OCI-LY7 (cell line): Measurements from ENCODE around the gene DTX1. TPM values are rescaled to one million over a fixed set of nuclear protein-coding genes. Genes with fewer than 3 reads are reported as not detected.
"Not testable (repeated sequence)": the region's sequence is repeated elsewhere in the genome, so short reads cannot be mapped to it uniquely, and the experiment has no call there.

Experiments
- BruUV-seq: library from RNA; stranded (reverse); fragments of 400-500 nt; replicated peaks from 2 replicates; lab custom pipeline; 2021; lab: Mats Ljungman, UMichigan
- CTCF ChIA-PET: fragments of 300-600 bp; sonication (Branson Sonifier 250); formaldehyde crosslinking; loops from one replicate; lab custom pipeline; 2022; ENCODE audit warnings: antibody characterized with exemption; ENCODE audit not compliant: unreplicated experiment; lab: Charles Lee
- POLR2A ChIA-PET: fragments of 300-600 bp; sonication (Branson Sonifier 250); formaldehyde crosslinking; loops from one replicate; lab custom pipeline; 2022; ENCODE audit warnings: antibody characterized with exemption; lab: Charles Lee
- DNase-seq: peaks from one replicate; pipeline ENCODE4 v3.0.0-alpha.2; 2015; ENCODE audit warnings: low spot score
- H2AFZ ChIP-seq: fragments of 200-600 bp; sonication (generic), shearing (Covaris generic); 2 replicates; pipeline ENCODE4 v1.6.1; 2014; ENCODE audit warnings: mild to moderate bottlenecking, antibody characterized with exemption, low read length, moderate library complexity
- H3K27ac ChIP-seq: fragments of 200-600 bp; sonication (generic); 2 replicates; pipeline ENCODE4 v1.5.1; 2014; ENCODE audit warnings: mixed run types, low read depth, mild to moderate bottlenecking, moderate library complexity, low read length, inconsistent platforms; ENCODE audit not compliant: poor library complexity, severe bottlenecking
- H3K36me3 ChIP-seq: fragments of 200-600 bp; sonication (generic); 2 replicates; pipeline ENCODE4 v1.6.1; 2014; ENCODE audit warnings: mild to moderate bottlenecking, antibody characterized with exemption, low read length, moderate library complexity, mixed read lengths; ENCODE audit not compliant: insufficient read depth
- H3K4me1 ChIP-seq: fragments of 200-600 bp; sonication (generic); 2 replicates; pipeline ENCODE4 v1.5.1; 2014; ENCODE audit warnings: mild to moderate bottlenecking, low read length; ENCODE audit not compliant: insufficient read depth, poor library complexity, severe bottlenecking
- H3K4me2 ChIP-seq: fragments of 200-600 bp; sonication (generic); 2 replicates; pipeline ENCODE4 v1.6.1; 2014; ENCODE audit warnings: mild to moderate bottlenecking, low read length
- H3K4me3 ChIP-seq: fragments of 200-600 bp; sonication (generic); 2 replicates; pipeline ENCODE4 v1.5.1; 2014; ENCODE audit warnings: mild to moderate bottlenecking, low read depth, low read length; ENCODE audit not compliant: poor library complexity, severe bottlenecking
- H3K79me2 ChIP-seq: fragments of 200-600 bp; sonication (generic); 2 replicates; pipeline ENCODE4 v1.6.1; 2016; ENCODE audit warnings: low read depth, mild to moderate bottlenecking, low read length, moderate library complexity, mixed read lengths; ENCODE audit not compliant: insufficient read depth
- H3K9me2 ChIP-seq: fragments of 200-600 bp; sonication (generic); 2 replicates; pipeline ENCODE4 v1.6.1; 2016; ENCODE audit warnings: mild to moderate bottlenecking, low read length, mixed read lengths; ENCODE audit not compliant: insufficient read depth
- H3K9me3 ChIP-seq: fragments of 200-600 bp; sonication (generic); 2 replicates; pipeline ENCODE4 v1.6.1; 2014; ENCODE audit warnings: mild to moderate bottlenecking, mixed run types, low read length, mixed read lengths
- H4K20me1 ChIP-seq: fragments of 200-600 bp; sonication (generic); 2 replicates; pipeline ENCODE4 v1.6.1; 2014; ENCODE audit warnings: mild to moderate bottlenecking, antibody characterized with exemption, low read length, moderate library complexity, mixed read lengths; ENCODE audit not compliant: insufficient read depth
- EZH2phosphoT487 ChIP-seq: fragments of 200-600 bp; sonication (generic); IDR thresholded peaks from 2 replicates; pipeline ENCODE4 v1.6.1; 2018; ENCODE audit warnings: low read depth, borderline replicate concordance, mild to moderate bottlenecking, mixed run types, antibody characterized with exemption, low read length, moderate library complexity, mixed read lengths
- intact Hi-C: fragments of 100-400 bp; cut with micrococcal nuclease; formaldehyde crosslinking; loops from one replicate; pipeline ENCODE4 v1.10.0; 2022; ENCODE audit not compliant: unreplicated experiment
- total RNA-seq, 2 experiments: library from RNA; depleted of rRNA in 1 of 2; stranded (reverse); fragments of >200 nt in 1 of 2; shearing (Covaris generic) in 1 of 2; gene quantifications; 2 replicates each; pipeline ENCODE4 v1.2.3, GENCODE V29; 2014 to 2022
- TF ChIP-seq, protein P1 (sequence below): fragments of 200-600 bp; sonication (generic); conservative IDR thresholded peaks from 2 replicates; pipeline ENCODE4 v1.5.1; 2014; ENCODE audit warnings: mild to moderate bottlenecking, antibody characterized with exemption, low read length, moderate library complexity, mixed read lengths

DTX1 gene
- total RNA-seq, 2 experiments from 2014 or later = 293 to 535 TPM

DNA sequence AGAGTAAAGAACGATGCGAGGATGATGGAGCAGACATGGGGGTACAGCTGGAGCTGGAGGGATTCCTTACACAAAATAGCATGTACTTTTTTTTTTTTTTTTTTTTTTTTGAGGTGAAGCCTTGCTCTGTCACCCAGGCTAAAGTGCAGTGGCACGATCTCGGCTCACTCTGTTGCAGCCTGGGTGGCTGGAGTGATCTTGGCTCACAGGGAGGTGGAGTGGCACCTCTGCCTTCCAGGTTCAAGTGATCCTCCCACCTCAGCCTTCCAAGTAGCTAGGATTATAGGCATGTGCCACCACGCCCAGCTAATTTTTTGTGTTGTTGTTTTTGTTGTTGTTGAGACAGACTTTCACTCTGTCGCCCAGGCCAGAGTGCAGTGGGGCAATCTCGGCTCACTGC, 84.2 kb downstream of the DTX1 start:
- BruUV-seq = no TSS peak

DNA sequence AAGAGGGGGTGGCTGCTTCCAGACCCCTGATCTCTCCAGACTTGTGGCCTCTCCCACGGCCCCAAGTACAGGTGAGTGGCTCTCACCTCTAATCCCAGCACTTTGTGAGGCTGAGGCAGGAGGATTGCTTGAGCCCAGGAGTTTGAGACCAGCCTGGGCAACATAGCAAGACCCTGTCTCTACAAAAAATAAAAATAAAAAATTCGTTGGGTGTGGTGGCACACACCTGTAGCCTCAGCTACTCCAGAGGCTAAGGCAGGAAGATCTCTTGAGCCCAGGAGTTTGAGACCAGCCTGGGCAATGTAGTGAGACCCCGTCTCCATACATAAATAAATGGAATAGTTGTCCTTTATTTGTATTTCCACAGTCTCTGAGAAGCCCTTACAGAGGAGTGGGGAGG, 85.2 kb downstream of the DTX1 start:
- H3K9me3 ChIP-seq, intact Hi-C loops, BruUV-seq, H3K9me2 ChIP-seq, H3K36me3 ChIP-seq, DNase-seq, H4K20me1 ChIP-seq, H3K79me2 ChIP-seq, H3K4me3 ChIP-seq, CTCF ChIA-PET: not testable (repeated sequence)
- peaks cover 68% of the 10 kb centered on the region for H3K4me1 ChIP-seq
- H2AFZ ChIP-seq = peak overlapping the region; percentile 82; the same call in 1 of the 2 replicates
- peak overlapping the region; percentile 84 for H3K4me2 ChIP-seq
- POLR2A ChIA-PET = interaction anchor here (1.1 kb wide), 1 partner anchor 12 kb away, joined by 3 read pairs; no protein-coding TSS in a partner anchor
- H3K27ac ChIP-seq = peak overlapping the region; percentile 39

More for the DNA sequence above, 84.2 kb downstream of the DTX1 start:
- no peaks in the 10 kb centered on the region for H3K9me3 ChIP-seq
- H3K36me3 ChIP-seq = no peaks in the 10 kb centered on the region
- peaks cover 72% of the 10 kb centered on the region for H3K4me1 ChIP-seq
- H3K27ac ChIP-seq = peak overlapping the region; percentile 39
- intact Hi-C loops = no loop called here
- POLR2A ChIA-PET = interaction anchor here (0.8 to 2.2 kb wide), 4 partner anchors 12 to 44 kb away, joined by 3 to 5 read pairs (median 4); partner anchors contain the start of genes DDX54 and RITA1
- CTCF ChIA-PET = interaction anchor here (1.4 kb wide), 1 partner anchor 10 kb away, joined by 3 read pairs; no protein-coding TSS in a partner anchor
- H3K4me2 ChIP-seq = peak overlapping the region; percentile 84
- peak overlapping the region; percentile 74; the same call in 1 of the 2 replicates for H2AFZ ChIP-seq
- H3K4me3 ChIP-seq = peak overlapping the region; percentile 57
- H3K9me2 ChIP-seq = no peaks in the 10 kb centered on the region
- no peaks in the 10 kb centered on the region for H3K79me2 ChIP-seq
- DNase-seq = no peak
- TF ChIP-seq, protein P1, sequence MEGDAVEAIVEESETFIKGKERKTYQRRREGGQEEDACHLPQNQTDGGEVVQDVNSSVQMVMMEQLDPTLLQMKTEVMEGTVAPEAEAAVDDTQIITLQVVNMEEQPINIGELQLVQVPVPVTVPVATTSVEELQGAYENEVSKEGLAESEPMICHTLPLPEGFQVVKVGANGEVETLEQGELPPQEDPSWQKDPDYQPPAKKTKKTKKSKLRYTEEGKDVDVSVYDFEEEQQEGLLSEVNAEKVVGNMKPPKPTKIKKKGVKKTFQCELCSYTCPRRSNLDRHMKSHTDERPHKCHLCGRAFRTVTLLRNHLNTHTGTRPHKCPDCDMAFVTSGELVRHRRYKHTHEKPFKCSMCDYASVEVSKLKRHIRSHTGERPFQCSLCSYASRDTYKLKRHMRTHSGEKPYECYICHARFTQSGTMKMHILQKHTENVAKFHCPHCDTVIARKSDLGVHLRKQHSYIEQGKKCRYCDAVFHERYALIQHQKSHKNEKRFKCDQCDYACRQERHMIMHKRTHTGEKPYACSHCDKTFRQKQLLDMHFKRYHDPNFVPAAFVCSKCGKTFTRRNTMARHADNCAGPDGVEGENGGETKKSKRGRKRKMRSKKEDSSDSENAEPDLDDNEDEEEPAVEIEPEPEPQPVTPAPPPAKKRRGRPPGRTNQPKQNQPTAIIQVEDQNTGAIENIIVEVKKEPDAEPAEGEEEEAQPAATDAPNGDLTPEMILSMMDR = no peak
- no peak for TF ChIP-seq EZH2phosphoT487
- no peaks in the 10 kb centered on the region for H4K20me1 ChIP-seq

DNA sequence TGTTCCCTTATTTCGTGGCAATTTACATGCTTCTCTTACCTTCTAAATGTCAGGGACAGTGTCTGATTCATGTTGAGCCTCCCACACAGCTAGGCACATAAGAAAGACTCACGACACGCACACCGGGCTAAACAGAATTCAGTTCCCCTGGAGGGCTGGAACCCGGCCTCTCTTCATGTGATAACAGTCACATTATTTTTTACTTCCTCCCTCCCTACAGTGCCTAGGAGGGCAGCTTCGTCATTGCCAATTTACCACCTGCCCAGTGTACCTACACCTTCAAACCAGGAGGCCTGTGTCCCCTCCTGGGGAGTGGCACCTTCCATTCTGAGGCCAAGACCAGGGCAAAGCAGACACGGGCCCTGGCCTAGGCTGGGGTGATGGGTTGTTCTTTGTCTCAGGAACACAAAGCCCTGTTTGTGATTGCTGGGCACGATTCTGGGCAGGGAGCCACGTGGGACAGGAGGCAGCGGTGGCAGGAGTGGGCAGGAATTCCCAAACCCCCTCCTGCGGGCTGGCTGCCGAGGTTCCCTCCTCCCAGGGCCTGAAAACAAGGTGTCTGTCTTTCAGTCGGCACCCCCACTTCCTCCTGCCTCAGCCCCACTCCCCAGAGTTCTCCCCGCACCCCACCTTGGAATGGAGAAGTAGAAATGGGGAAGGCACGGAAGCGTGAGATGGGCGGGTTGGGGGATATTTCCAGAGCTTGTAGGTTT, 85.8 kb downstream of the DTX1 start:
- Histone ChIP-seq H3K4me1 (peaks cover 63% of the 10 kb centered on the region), H3K36me3 (no peaks in the 10 kb centered on the region), H4K20me1 (no peaks in the 10 kb centered on the region), H3K9me3 (no peaks in the 10 kb centered on the region), H3K79me2 (no peaks in the 10 kb centered on the region), H3K9me2 (no peaks in the 10 kb centered on the region), H3K27ac (peak overlapping the region; percentile 36), H3K4me2 (peak overlapping the region; percentile 44), H3K4me3 (no peak overlapping the region), H2AFZ (peak overlapping the region; percentile 82)
- no peak for TF ChIP-seq EZH2phosphoT487
- TF ChIP-seq, protein P1 = no peak
- no TSS peak for BruUV-seq
- ChIA-PET CTCF (no interaction called here), POLR2A (interaction anchor here (0.6 to 1.1 kb wide), 4 partner anchors 9 to 235 kb away, joined by 3 to 4 read pairs (median 3); no protein-coding TSS in a partner anchor)
- intact Hi-C loops = no loop called here
- no peak for DNase-seq
